BLaER1 (cell line): ENCODE measurements around the gene SSTR5.

Source experiments
- H3K27ac ChIP-seq: shearing (Covaris generic); formaldehyde crosslinking; 2 replicates; pipeline ENCODE4 v1.8.1; 2022
- H3K27me3 ChIP-seq: shearing (Covaris generic); formaldehyde crosslinking; 2 replicates; pipeline ENCODE4 v1.8.1; 2022
- H3K36me3 ChIP-seq: shearing (Covaris generic); formaldehyde crosslinking; 2 replicates; pipeline ENCODE4 v1.8.1; 2022
- H3K4me1 ChIP-seq: shearing (Covaris generic); formaldehyde crosslinking; 2 replicates; pipeline ENCODE4 v1.8.1; 2022
- H3K4me2 ChIP-seq: shearing (Covaris generic); formaldehyde crosslinking; 2 replicates; pipeline ENCODE4 v1.8.1; 2022
- H3K4me3 ChIP-seq: shearing (Covaris generic); formaldehyde crosslinking; 2 replicates; pipeline ENCODE4 v1.8.1; 2022
- H3K9ac ChIP-seq: shearing (Covaris generic); formaldehyde crosslinking; 2 replicates; pipeline ENCODE4 v1.8.1; 2022
- H3K9me3 ChIP-seq: shearing (Covaris generic); formaldehyde crosslinking; 2 replicates; pipeline ENCODE4 v1.8.1; 2022
- H4K20me1 ChIP-seq: shearing (Covaris generic); formaldehyde crosslinking; 2 replicates; pipeline ENCODE4 v1.8.1; 2022
- Cebpa-rat ChIP-seq: shearing (Covaris generic); IDR thresholded peaks from 2 replicates; pipeline ENCODE4 v1.8.1; 2022

Gene SSTR5

GRCh38 chr16:1038932-1039331, 33.6 kb upstream of the SSTR5 start:
- Histone ChIP-seq H3K9ac (no peak overlapping the region), H3K9me3 (peaks cover 5% of the 10 kb centered on the region), H3K36me3 (no peaks in the 10 kb centered on the region), H3K4me3 (no peak overlapping the region), H3K4me1 (peaks cover 28% of the 10 kb centered on the region), H3K27me3 (peaks cover 51% of the 10 kb centered on the region), H3K27ac (no peak overlapping the region), H4K20me1 (peaks cover 39% of the 10 kb centered on the region), H3K4me2 (no peak overlapping the region)
- no peak for TF ChIP-seq Cebpa-rat

DNA sequence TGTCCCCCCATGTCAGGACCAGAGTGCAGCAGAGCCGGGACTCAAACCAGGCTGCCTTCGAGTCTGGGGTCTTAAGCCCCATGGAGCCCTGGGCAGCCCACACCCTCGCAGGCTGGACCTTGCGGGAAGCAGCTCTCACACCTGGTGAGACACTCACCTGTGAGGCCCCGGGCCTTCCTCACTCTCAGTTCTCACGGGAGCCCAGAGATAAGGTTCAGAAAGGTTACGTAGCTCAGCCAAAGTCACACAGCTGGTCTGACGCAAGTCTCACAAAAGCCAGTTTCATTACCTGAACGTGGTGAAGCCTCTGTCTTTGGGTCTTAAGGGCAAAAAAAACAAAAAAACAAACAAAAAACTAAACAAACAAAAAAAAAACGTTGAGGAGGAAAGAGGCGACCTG, 32.8 kb upstream of the SSTR5 start:
- Histone ChIP-seq H4K20me1 (peaks cover 39% of the 10 kb centered on the region), H3K9ac (no peak overlapping the region), H3K4me2 (no peak overlapping the region), H3K27me3 (peaks cover 49% of the 10 kb centered on the region), H3K36me3 (no peaks in the 10 kb centered on the region), H3K27ac (no peak overlapping the region), H3K4me3 (no peak overlapping the region), H3K9me3 (peaks cover 4% of the 10 kb centered on the region; the same call in 1 of the 2 replicates), H3K4me1 (peaks cover 28% of the 10 kb centered on the region)
- no peak for TF ChIP-seq Cebpa-rat

GRCh38 chr16:1040346-1040745, 32.2 kb upstream of the SSTR5 start:
- Histone ChIP-seq H4K20me1 (peaks cover 39% of the 10 kb centered on the region), H3K9me3 (peaks cover 4% of the 10 kb centered on the region; the same call in 1 of the 2 replicates), H3K4me2 (no peak overlapping the region), H3K27me3 (peaks cover 43% of the 10 kb centered on the region), H3K27ac (no peak overlapping the region), H3K4me3 (no peak overlapping the region), H3K4me1 (peaks cover 28% of the 10 kb centered on the region), H3K36me3 (no peaks in the 10 kb centered on the region), H3K9ac (no peak overlapping the region)
- TF ChIP-seq Cebpa-rat: no peak

DNA sequence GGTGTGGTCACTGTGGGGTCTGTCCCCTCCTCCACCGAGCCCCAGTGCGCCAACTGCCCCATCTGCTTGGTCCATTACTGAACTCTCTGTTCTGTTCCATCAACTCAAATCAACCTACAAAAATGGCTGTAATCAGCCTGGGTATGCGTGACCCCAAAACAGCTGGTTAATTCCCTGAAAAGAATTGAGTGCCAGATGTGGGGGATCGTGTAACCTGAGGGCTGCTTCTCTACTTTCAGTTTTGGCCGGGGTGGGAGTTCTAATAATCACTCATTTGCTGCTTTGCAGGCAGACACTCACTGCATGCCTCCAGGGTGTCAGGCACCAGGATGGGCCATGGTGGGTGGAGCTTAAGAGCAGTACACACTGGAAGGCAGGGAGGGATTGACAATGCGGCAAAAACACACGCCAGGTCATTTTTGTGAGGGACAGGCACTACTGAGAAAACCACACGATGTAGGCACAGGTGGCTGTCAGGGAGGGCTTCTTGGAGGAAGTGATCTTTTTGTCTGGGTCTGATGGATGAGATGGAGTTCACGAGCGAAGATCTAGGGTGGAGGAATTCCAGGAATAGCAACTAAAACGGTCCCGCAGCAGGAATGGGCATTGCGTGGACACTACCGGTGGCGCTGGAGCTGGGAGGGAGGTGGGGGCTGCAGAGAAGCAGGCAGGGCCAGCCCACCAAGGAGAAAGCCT, 30.4 kb upstream of the SSTR5 start:
- Histone ChIP-seq H3K9ac (no peak overlapping the region), H3K27me3 (peaks cover 34% of the 10 kb centered on the region)

DNA sequence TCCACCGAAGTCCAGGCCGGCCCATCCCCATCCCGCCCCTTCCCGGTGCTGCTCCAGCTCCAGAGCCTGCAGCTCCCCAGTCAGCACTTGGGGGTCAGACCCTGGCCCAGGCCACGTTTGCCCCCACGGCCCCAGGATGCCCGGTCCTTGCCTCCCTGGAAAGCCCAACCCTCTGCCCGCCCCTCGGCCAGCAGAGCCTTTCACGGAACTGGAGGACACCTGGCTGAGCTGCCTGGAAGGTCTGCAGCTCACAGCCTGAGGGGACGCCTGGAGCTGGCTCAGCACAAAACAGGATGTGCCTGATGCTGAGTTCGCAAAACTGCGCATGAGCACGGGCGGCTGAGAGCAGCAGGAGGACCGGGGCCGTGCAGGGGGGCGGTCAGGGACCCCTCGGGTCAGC, 29.7 kb upstream of the SSTR5 start:
- Histone ChIP-seq H3K4me1 (peaks cover 27% of the 10 kb centered on the region), H3K4me3 (no peak overlapping the region), H3K9ac (no peak overlapping the region), H4K20me1 (peaks cover 27% of the 10 kb centered on the region; the same call in 1 of the 2 replicates), H3K4me2 (no peak overlapping the region), H3K36me3 (no peaks in the 10 kb centered on the region), H3K27ac (no peak overlapping the region), H3K27me3 (peaks cover 35% of the 10 kb centered on the region), H3K9me3 (peaks cover 4% of the 10 kb centered on the region; the same call in 1 of the 2 replicates)
- no peak for TF ChIP-seq Cebpa-rat

More for the DNA sequence above, 30.4 kb upstream of the SSTR5 start:
- H3K9me3 ChIP-seq: peaks cover 4% of the 10 kb centered on the region; the same call in 1 of the 2 replicates
- H3K27ac ChIP-seq: no peak overlapping the region
- peaks cover 25% of the 10 kb centered on the region; the same call in 1 of the 2 replicates for H4K20me1 ChIP-seq
- no peak overlapping the region for H3K4me3 ChIP-seq
- no peaks in the 10 kb centered on the region for H3K36me3 ChIP-seq
- no peak overlapping the region for H3K4me2 ChIP-seq
- TF ChIP-seq Cebpa-rat: no peak
- H3K4me1 ChIP-seq: peaks cover 27% of the 10 kb centered on the region

DNA sequence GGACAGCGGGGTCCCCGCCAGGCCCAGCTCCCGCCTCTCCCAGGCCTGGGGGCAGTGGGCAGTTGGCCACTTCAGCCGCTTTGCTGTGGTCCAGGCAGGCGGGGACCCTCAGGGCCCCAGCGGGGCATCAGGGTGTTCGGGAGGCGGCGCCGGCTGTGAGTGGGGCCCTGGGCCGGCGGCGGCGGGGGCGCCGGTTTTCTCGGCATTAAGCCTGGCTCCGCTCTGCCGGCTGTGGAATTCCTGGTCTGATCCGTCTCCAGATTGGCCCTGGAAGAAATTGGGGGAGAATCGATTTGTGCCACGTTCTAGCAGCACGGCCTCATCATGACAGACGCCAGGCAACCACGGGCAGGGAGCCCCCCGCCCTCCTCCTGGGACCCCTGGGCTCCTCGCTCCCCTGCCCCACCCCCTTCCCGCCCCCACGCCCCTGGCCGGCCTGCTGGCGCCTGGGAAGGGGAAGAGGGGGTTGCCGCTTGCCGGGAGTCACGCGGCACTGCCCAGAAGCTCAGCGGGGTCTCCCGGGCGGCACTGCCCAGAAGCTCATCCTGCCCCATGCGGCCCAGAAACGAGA, 28.6 kb upstream of the SSTR5 start:
- no peaks in the 10 kb centered on the region for H3K36me3 ChIP-seq
- TF ChIP-seq Cebpa-rat: no peak
- H3K27me3 ChIP-seq: peaks cover 24% of the 10 kb centered on the region
- no peak overlapping the region for H3K9ac ChIP-seq
- no peak overlapping the region for H3K4me2 ChIP-seq
- peaks cover 4% of the 10 kb centered on the region; the same call in 1 of the 2 replicates for H3K9me3 ChIP-seq
- H3K27ac ChIP-seq: no peak overlapping the region
- peaks cover 20% of the 10 kb centered on the region; the same call in 1 of the 2 replicates for H4K20me1 ChIP-seq
- H3K4me3 ChIP-seq: no peak overlapping the region
- H3K4me1 ChIP-seq: peaks cover 31% of the 10 kb centered on the region

DNA sequence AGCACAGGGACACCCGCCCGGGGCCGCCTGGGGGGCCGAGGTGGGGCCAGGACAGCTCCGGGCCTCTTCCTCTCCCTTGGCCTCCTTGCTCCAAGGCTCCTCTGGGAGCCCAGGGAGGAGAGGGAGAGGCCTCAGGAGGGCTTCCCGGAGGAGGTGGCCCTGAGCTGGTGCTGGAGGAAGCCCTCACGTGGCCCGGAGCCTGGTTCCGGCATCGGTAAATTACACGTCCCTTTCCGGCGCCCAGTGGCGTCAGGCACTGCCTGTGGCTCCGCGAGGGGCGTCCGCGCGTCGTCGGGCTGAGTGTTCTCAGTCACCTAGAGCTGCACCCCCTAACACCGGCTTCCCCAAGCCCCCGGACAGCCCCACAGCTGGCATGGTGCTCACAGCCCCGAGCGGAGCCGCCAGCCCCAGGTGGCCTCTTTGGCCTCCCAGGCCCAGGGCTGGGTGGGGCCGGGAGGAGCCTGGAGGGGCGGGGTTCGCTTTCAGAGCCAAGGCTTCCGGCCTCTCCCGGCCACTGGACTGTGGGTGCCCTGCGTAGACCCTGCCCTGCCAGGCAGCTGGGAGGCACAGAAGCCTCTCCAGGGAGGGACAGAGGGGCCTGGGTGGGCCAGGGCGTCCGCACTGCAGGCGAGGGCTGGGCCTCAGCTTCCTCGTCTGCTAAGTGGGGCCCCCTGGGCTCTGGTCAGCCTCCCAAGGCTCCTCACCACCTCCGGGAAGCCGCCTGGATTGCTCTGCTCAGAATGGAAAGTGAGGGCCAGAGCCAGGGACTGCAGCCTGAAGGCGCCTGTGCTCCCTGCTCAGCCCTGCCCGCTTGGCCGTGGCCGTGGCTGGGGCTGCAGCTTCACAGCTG, 27.9 kb upstream of the SSTR5 start:
- H3K27me3 ChIP-seq: peaks cover 17% of the 10 kb centered on the region; the same call in 1 of the 2 replicates

GRCh38 chr16:1045310-1045992, 27.1 kb upstream of the SSTR5 start:
- Histone ChIP-seq H3K9ac (no peak overlapping the region), H3K4me2 (no peak overlapping the region), H3K27me3 (peaks cover 17% of the 10 kb centered on the region; the same call in 1 of the 2 replicates), H3K27ac (no peak overlapping the region), H3K9me3 (peaks cover 4% of the 10 kb centered on the region; the same call in 1 of the 2 replicates), H4K20me1 (peaks cover 19% of the 10 kb centered on the region; the same call in 1 of the 2 replicates), H3K4me1 (peaks cover 46% of the 10 kb centered on the region), H3K36me3 (no peaks in the 10 kb centered on the region), H3K4me3 (no peak overlapping the region)
- TF ChIP-seq Cebpa-rat: no peak

More for the DNA sequence above, 27.9 kb upstream of the SSTR5 start:
- H3K4me3 ChIP-seq: no peak overlapping the region
- H3K9me3 ChIP-seq: peaks cover 4% of the 10 kb centered on the region; the same call in 1 of the 2 replicates
- peaks cover 38% of the 10 kb centered on the region for H3K4me1 ChIP-seq
- TF ChIP-seq Cebpa-rat: no peak
- H3K4me2 ChIP-seq: no peak overlapping the region
- no peak overlapping the region for H3K27ac ChIP-seq
- no peaks in the 10 kb centered on the region for H3K36me3 ChIP-seq
- no peak overlapping the region for H3K9ac ChIP-seq
- H4K20me1 ChIP-seq: peaks cover 19% of the 10 kb centered on the region; the same call in 1 of the 2 replicates
